ENCODE results near the gene FXYD1.

Gene FXYD1

GRCh38 chr19:35108730-35109129 lies 29.9 kb upstream of the FXYD1 start:
- no peak for DNase-seq

GRCh38 chr19:35109395-35110112 lies 29.1 kb upstream of the FXYD1 start:
- peak; percentile 64 for DNase-seq

- no peak for DNase-seq
Observed at GRCh38 chr19:35110974-35111373, 27.6 kb upstream of the FXYD1 start.

- DNase-seq: no peak
Observed at GRCh38 chr19:35112995-35113688, 25.5 kb upstream of the FXYD1 start.

- DNase-seq: peak; percentile 79
Observed at GRCh38 chr19:35114353-35115176, 24.1 kb upstream of the FXYD1 start.

- no peak for DNase-seq
Observed at GRCh38 chr19:35115177-35115951, 23.3 kb upstream of the FXYD1 start, which contains the start of gene FXYD3. FXYD3 (plus strand) TSS chr19:35115823; CDS start chr19:35119377, 3,554 bp downstream.

- no peak for DNase-seq
Observed at GRCh38 chr19:35116072-35116801, 22.4 kb upstream of the FXYD1 start.

GRCh38 chr19:35117116-35117515 lies 21.5 kb upstream of the FXYD1 start:
- no peak for DNase-seq

GRCh38 chr19:35117799-35118198 lies 20.8 kb upstream of the FXYD1 start:
- DNase-seq: no peak

- peak; percentile 71 for DNase-seq
Observed at GRCh38 chr19:35118268-35119020, 20.2 kb upstream of the FXYD1 start.

- DNase-seq: peak; percentile 84
Observed at GRCh38 chr19:35119091-35119490, 19.5 kb upstream of the FXYD1 start.

- DNase-seq: no peak
Observed at GRCh38 chr19:35119578-35120155, 19.0 kb upstream of the FXYD1 start.

GRCh38 chr19:35120492-35120891 lies 18.1 kb upstream of the FXYD1 start:
- no peak for DNase-seq

GRCh38 chr19:35120898-35121297 lies 17.7 kb upstream of the FXYD1 start:
- no peak for DNase-seq

- no peak for DNase-seq
Observed at GRCh38 chr19:35122687-35123551, 15.7 kb upstream of the FXYD1 start.

GRCh38 chr19:35123573-35123972 lies 15.1 kb upstream of the FXYD1 start:
- peak; percentile 48 for DNase-seq

GRCh38 chr19:35124098-35125060 lies 14.2 kb upstream of the FXYD1 start:
- DNase-seq: peak; percentile 95

GRCh38 chr19:35125270-35125717 lies 13.3 kb upstream of the FXYD1 start:
- DNase-seq: no peak

Measured in hematopoietic multipotent progenitor cell treated with erythropoietin and hydrocortisone succinate and interleukin-3 and kit ligand, for 6 days (in vitro differentiated cells).